Measurements from ENCODE around the gene IQCB1. TPM values are rescaled to one million over a fixed set of nuclear protein-coding genes. Genes with fewer than 3 reads are reported as not detected.
A peak's percentile ranks its signal among the peaks of the same experiment; 100 is the strongest.

The IQCB1 gene
- total RNA-seq, 1 experiment from 2014 or later: 20.1 TPM

DNA sequence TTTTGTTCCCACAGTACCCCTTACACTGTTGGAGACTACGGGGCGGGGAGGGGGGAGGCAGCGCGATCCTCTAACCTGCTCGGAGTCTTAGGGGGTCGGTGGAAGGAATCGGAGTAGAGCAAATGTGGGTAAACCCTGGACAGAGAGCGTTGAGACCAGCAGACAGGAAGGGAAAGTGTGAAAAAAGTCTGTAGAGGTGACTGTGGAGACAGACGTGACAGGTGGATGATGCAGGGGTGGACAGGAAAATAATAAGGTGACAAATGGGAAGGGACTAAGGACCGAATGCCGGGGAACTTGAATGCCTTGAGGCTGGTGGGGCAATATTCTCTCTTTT, 573 bp upstream of the IQCB1 start:
- DNase-seq (ENCODE audit: low read depth, low spot score) (no peak), ATAC-seq (peak; percentile 47)
- H3K9me3 ChIP-seq (ENCODE audit: control insufficient read depth, insufficient read depth, low read depth, low read length): no peaks in the 10 kb centered on the region
- H3K4me1 ChIP-seq (ENCODE audit: control insufficient read depth, insufficient read depth, low read length): peaks cover 10% of the 10 kb centered on the region
- peaks cover 4% of the 10 kb centered on the region for H3K36me3 ChIP-seq (ENCODE audit: control insufficient read depth, insufficient read depth, low read length)
- intact Hi-C loops (cut with micrococcal nuclease; ENCODE audit: unreplicated experiment) (loop anchor here (10.0 kb wide), 1 partner anchor 549 kb away; the partner anchor contains the start of genes FAM162A and MIX23), in situ Hi-C loops (cut with HindIII; ENCODE audit: low pct_unique_long_range_greater_than_20kb, low sequenced_read_pairs) (no loop called here)
- ChIA-PET POLR2A (no interaction called here), CTCF (no interaction called here)
- H3K4me3 ChIP-seq (ENCODE audit: low read depth in 2 of 2, low read length in 2 of 2): peak overlapping the region; percentile 75 to 92
- BruUV-seq (replicated peaks): TSS peak; percentile 83
- no peaks in the 10 kb centered on the region for H3K27me3 ChIP-seq (ENCODE audit: control insufficient read depth, insufficient read depth, low read length)
- TF ChIP-seq POLR2AphosphoS5 (IDR thresholded peaks at IDR 0.05; ENCODE audit: low read depth, low read length) (no peak), TCF7L2 (IDR thresholded peaks at IDR 0.05; ENCODE audit: low read depth, low read length) (no peak), SIN3A (IDR thresholded peaks at IDR 0.05; ENCODE audit: borderline replicate concordance, insufficient read depth, low read depth, low read length) (no peak)
- TF ChIP-seq, protein P1, sequence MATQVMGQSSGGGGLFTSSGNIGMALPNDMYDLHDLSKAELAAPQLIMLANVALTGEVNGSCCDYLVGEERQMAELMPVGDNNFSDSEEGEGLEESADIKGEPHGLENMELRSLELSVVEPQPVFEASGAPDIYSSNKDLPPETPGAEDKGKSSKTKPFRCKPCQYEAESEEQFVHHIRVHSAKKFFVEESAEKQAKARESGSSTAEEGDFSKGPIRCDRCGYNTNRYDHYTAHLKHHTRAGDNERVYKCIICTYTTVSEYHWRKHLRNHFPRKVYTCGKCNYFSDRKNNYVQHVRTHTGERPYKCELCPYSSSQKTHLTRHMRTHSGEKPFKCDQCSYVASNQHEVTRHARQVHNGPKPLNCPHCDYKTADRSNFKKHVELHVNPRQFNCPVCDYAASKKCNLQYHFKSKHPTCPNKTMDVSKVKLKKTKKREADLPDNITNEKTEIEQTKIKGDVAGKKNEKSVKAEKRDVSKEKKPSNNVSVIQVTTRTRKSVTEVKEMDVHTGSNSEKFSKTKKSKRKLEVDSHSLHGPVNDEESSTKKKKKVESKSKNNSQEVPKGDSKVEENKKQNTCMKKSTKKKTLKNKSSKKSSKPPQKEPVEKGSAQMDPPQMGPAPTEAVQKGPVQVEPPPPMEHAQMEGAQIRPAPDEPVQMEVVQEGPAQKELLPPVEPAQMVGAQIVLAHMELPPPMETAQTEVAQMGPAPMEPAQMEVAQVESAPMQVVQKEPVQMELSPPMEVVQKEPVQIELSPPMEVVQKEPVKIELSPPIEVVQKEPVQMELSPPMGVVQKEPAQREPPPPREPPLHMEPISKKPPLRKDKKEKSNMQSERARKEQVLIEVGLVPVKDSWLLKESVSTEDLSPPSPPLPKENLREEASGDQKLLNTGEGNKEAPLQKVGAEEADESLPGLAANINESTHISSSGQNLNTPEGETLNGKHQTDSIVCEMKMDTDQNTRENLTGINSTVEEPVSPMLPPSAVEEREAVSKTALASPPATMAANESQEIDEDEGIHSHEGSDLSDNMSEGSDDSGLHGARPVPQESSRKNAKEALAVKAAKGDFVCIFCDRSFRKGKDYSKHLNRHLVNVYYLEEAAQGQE (IDR thresholded peaks at IDR 0.05; ENCODE audit: insufficient read depth in 1 of 2, low read depth in 2 of 2, low read length in 1 of 2): no peak
- TF ChIP-seq, protein P2, sequence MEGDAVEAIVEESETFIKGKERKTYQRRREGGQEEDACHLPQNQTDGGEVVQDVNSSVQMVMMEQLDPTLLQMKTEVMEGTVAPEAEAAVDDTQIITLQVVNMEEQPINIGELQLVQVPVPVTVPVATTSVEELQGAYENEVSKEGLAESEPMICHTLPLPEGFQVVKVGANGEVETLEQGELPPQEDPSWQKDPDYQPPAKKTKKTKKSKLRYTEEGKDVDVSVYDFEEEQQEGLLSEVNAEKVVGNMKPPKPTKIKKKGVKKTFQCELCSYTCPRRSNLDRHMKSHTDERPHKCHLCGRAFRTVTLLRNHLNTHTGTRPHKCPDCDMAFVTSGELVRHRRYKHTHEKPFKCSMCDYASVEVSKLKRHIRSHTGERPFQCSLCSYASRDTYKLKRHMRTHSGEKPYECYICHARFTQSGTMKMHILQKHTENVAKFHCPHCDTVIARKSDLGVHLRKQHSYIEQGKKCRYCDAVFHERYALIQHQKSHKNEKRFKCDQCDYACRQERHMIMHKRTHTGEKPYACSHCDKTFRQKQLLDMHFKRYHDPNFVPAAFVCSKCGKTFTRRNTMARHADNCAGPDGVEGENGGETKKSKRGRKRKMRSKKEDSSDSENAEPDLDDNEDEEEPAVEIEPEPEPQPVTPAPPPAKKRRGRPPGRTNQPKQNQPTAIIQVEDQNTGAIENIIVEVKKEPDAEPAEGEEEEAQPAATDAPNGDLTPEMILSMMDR (IDR thresholded peaks at IDR 0.05): no peak
- H3K27ac ChIP-seq (ENCODE audit: low read length): peak overlapping the region; percentile 78

GRCh38 chr3:121834157-121834670, 646 bp downstream of the IQCB1 start:
- H3K4me3 ChIP-seq (ENCODE audit: low read depth in 2 of 2, low read length in 2 of 2): peak overlapping the region; percentile 75 to 92
- intact Hi-C loops (cut with micrococcal nuclease; ENCODE audit: unreplicated experiment) (loop anchor here (10.0 kb wide), 1 partner anchor 551 kb away; the partner anchor contains the start of genes FAM162A and MIX23), in situ Hi-C loops (cut with HindIII; ENCODE audit: low pct_unique_long_range_greater_than_20kb, low sequenced_read_pairs) (no loop called here)
- ATAC-seq (peak; percentile 7), DNase-seq (ENCODE audit: low read depth, low spot score) (no peak)
- peaks cover 10% of the 10 kb centered on the region for H3K4me1 ChIP-seq (ENCODE audit: control insufficient read depth, insufficient read depth, low read length)
- TF ChIP-seq POLR2AphosphoS5 (IDR thresholded peaks at IDR 0.05; ENCODE audit: low read depth, low read length): no peak
- TF ChIP-seq SIN3A (IDR thresholded peaks at IDR 0.05; ENCODE audit: borderline replicate concordance, insufficient read depth, low read depth, low read length): no peak
- TF ChIP-seq TCF7L2 (IDR thresholded peaks at IDR 0.05; ENCODE audit: low read depth, low read length): no peak
- TF ChIP-seq, protein P1 (IDR thresholded peaks at IDR 0.05; ENCODE audit: insufficient read depth in 1 of 2, low read depth in 2 of 2, low read length in 1 of 2): no peak
- TF ChIP-seq, protein P2 (IDR thresholded peaks at IDR 0.05): no peak
- no peaks in the 10 kb centered on the region for H3K9me3 ChIP-seq (ENCODE audit: control insufficient read depth, insufficient read depth, low read depth, low read length)
- peak overlapping the region; percentile 98 for H3K27ac ChIP-seq (ENCODE audit: low read length)
- ChIA-PET POLR2A (no interaction called here), CTCF (no interaction called here)
- TSS peak; percentile 84 for BruUV-seq (replicated peaks)
- H3K36me3 ChIP-seq (ENCODE audit: control insufficient read depth, insufficient read depth, low read length): peaks cover 4% of the 10 kb centered on the region
- no peaks in the 10 kb centered on the region for H3K27me3 ChIP-seq (ENCODE audit: control insufficient read depth, insufficient read depth, low read length)
